GM18508 (cell line): ENCODE results near the gene CTIF.

ENCODE experiments used
- ATAC-seq: cut with Tn5 transposase; IDR thresholded peaks from one replicate; pipeline ENCODE4 v1.9.1; 2021; ENCODE audit warnings: moderate number of reproducible peaks; ENCODE audit not compliant: insufficient read depth, unreplicated experiment

Gene CTIF

GRCh38 chr18:48897531-48897930 is 358.7 kb downstream of the CTIF start:
- no peak for ATAC-seq

GRCh38 chr18:48898521-48898920 is 359.7 kb downstream of the CTIF start:
- no peak for ATAC-seq

GRCh38 chr18:48899558-48900174 is 360.8 kb downstream of the CTIF start:
- ATAC-seq = no peak

GRCh38 chr18:48900469-48900868 is 361.6 kb downstream of the CTIF start:
- no peak for ATAC-seq

GRCh38 chr18:48901145-48902022 is 362.6 kb downstream of the CTIF start:
- no peak for ATAC-seq

- no peak for ATAC-seq
Observed at GRCh38 chr18:48902023-48902855, 363.4 kb downstream of the CTIF start.

- ATAC-seq = no peak
Observed at GRCh38 chr18:48902856-48903601, 364.2 kb downstream of the CTIF start.

- no peak for ATAC-seq
Observed at GRCh38 chr18:48904091-48904490, 365.3 kb downstream of the CTIF start.

- ATAC-seq = no peak
Observed at GRCh38 chr18:48904847-48905394, 366.1 kb downstream of the CTIF start.

- no peak for ATAC-seq
Observed at GRCh38 chr18:48905513-48905912, 366.7 kb downstream of the CTIF start.

- no peak for ATAC-seq
Observed at GRCh38 chr18:48908916-48909315, 370.1 kb downstream of the CTIF start.

GRCh38 chr18:48909721-48910120 is 370.9 kb downstream of the CTIF start:
- ATAC-seq = no peak

- no peak for ATAC-seq
Observed at GRCh38 chr18:48910972-48911545, 372.2 kb downstream of the CTIF start.
